GM12878 (cell line): ENCODE data around the gene COX6B2. TPM values are rescaled to one million over a fixed set of nuclear protein-coding genes. Genes with fewer than 3 reads are reported as not detected.

Source experiments
- FOS ChIP-seq: IDR thresholded peaks from 3 replicates; pipeline ENCODE4 v1.6.1; 2011; ENCODE audit warnings: borderline replicate concordance; ENCODE audit not compliant: insufficient read length; ENCODE audit errors: extremely low read depth
- PAX8 ChIP-seq: fragments of 450-650 bp; IDR thresholded peaks from 2 replicates; pipeline ENCODE4 v1.6.1; 2017; ENCODE audit warnings: mild to moderate bottlenecking, moderate library complexity
- RUNX3 ChIP-seq: IDR thresholded peaks from 2 replicates; pipeline ENCODE4 v1.6.1; 2012; ENCODE audit warnings: low read length, inconsistent platforms
- SREBF1 ChIP-seq: IDR thresholded peaks from 2 replicates; pipeline ENCODE4 v1.6.1; 2012; ENCODE audit warnings: mild to moderate bottlenecking, low read length
- polyA plus RNA-seq, 11 experiments: library from polyadenylated mRNA; depleted of rRNA in 4 of 11; unstranded in 6 of 11; stranded (reverse) in 5 of 11; fragments of >200 nt; fragmentation: Nextera tagmentation in 4 of 11; fragmentation: Illumina TruSeq in 1 of 11; extraction: Ambion mirVana in 4 of 11; extraction: Trizol in 1 of 11; gene quantifications; 1 replicate in 1 of 11; 2 replicates in 10 of 11; pipeline versions ENCODE4 v1.2.1 to v1.2.3, GENCODE V29; 2011 to 2016; ENCODE audit warnings: inconsistent platforms in 2 of 11, missing spikeins in 2 of 11, low read depth in 1 of 11
- total RNA-seq, 4 experiments: library from RNA; depleted of rRNA in 3 of 4; stranded (reverse); fragments of >200 nt in 3 of 4; fragmentation: Illumina TruSeq in 1 of 4; extraction: Trizol in 1 of 4; gene quantifications; 2 replicates each; pipeline versions ENCODE4 v1.2.1 to v1.2.3, GENCODE V29; 2013 to 2021
- TF ChIP-seq, protein P1 (sequence below): fragments of 450-650 bp; IDR thresholded peaks from 2 replicates; pipeline ENCODE4 v1.6.1; 2014; ENCODE audit warnings: mild to moderate bottlenecking
- TF ChIP-seq, protein P2 (sequence below): IDR thresholded peaks from 2 replicates; pipeline ENCODE4 v1.6.1; 2012; ENCODE audit warnings: improper control_type of control experiment, low read depth, low read length; ENCODE audit not compliant: insufficient replicate concordance

The COX6B2 gene
- total and polyA plus RNA-seq, 10 of the 15 experiments (the other 5 are each of a cell fraction or from before 2014, with no cell fraction given), result 0.05 to 0.08 (median 0.07) TPM; not detected in 6

DNA sequence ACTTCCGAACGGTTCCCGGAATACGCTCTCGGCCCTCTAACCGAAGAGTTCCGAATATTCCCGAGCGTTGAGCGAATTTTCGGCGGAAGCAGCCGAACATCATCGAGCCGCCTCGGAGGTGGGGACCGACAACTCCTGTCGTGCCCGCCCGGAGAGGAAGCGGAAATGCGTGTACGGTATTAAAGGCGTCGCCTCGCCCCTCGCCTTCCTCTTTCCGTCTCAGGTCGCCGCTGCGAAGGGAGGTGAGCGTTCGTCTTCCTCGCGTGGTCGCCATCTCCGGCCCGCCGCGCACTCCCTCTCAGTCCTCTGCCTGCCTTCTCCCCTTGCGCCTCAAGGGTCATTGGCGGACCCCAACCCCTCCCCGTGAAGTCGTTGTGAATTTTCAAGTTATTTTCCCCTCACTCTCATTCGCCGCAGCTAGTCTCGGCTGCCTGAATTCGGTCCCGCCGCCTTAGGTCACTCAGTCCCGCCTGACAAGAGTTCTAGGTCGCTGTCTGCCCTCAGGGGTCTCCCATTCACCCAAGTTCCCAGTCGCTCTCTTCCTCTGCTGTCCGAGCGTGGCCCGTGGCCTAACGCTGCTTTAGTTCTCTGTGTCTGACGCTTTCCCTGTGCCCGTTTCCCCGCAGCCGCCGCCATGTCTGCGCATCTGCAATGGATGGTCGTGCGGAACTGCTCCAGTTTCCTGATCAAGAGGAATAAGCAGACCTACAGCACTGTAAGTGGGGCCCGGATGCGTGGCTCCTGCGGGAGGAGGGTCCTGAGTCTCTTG lies 31.4 kb upstream of the COX6B2 start, which contains the start of gene RPL28 (continued):
- TF ChIP-seq, protein P1, sequence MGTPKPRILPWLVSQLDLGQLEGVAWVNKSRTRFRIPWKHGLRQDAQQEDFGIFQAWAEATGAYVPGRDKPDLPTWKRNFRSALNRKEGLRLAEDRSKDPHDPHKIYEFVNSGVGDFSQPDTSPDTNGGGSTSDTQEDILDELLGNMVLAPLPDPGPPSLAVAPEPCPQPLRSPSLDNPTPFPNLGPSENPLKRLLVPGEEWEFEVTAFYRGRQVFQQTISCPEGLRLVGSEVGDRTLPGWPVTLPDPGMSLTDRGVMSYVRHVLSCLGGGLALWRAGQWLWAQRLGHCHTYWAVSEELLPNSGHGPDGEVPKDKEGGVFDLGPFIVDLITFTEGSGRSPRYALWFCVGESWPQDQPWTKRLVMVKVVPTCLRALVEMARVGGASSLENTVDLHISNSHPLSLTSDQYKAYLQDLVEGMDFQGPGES, result no peak; the same call in 1 of the 2 replicates
- TF ChIP-seq FOS (no peak), PAX8 (no peak), RUNX3 (peak; percentile 51), SREBF1 (peak; percentile 33; the same call in 1 of the 2 replicates)
- TF ChIP-seq, protein P2, sequence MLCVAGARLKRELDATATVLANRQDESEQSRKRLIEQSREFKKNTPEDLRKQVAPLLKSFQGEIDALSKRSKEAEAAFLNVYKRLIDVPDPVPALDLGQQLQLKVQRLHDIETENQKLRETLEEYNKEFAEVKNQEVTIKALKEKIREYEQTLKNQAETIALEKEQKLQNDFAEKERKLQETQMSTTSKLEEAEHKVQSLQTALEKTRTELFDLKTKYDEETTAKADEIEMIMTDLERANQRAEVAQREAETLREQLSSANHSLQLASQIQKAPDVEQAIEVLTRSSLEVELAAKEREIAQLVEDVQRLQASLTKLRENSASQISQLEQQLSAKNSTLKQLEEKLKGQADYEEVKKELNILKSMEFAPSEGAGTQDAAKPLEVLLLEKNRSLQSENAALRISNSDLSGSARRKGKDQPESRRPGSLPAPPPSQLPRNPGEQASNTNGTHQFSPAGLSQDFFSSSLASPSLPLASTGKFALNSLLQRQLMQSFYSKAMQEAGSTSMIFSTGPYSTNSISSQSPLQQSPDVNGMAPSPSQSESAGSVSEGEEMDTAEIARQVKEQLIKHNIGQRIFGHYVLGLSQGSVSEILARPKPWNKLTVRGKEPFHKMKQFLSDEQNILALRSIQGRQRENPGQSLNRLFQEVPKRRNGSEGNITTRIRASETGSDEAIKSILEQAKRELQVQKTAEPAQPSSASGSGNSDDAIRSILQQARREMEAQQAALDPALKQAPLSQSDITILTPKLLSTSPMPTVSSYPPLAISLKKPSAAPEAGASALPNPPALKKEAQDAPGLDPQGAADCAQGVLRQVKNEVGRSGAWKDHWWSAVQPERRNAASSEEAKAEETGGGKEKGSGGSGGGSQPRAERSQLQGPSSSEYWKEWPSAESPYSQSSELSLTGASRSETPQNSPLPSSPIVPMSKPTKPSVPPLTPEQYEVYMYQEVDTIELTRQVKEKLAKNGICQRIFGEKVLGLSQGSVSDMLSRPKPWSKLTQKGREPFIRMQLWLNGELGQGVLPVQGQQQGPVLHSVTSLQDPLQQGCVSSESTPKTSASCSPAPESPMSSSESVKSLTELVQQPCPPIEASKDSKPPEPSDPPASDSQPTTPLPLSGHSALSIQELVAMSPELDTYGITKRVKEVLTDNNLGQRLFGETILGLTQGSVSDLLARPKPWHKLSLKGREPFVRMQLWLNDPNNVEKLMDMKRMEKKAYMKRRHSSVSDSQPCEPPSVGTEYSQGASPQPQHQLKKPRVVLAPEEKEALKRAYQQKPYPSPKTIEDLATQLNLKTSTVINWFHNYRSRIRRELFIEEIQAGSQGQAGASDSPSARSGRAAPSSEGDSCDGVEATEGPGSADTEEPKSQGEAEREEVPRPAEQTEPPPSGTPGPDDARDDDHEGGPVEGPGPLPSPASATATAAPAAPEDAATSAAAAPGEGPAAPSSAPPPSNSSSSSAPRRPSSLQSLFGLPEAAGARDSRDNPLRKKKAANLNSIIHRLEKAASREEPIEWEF, result no peak
- TF ChIP-seq, all 136 proteins: peak for 58
